Epithelial cell of prostate (primary cell): ENCODE results near the gene RBM17.
"Not testable (repeated sequence)": the region's sequence is repeated elsewhere in the genome, so short reads cannot be mapped to it uniquely, and the experiment has no call there.

Source experiments
- DNase-seq: peaks from one replicate; pipeline ENCODE4 v3.0.0-alpha.2; 2011; ENCODE audit warnings: low read depth, low spot score
- H3K27ac ChIP-seq: fragments of 450-650 bp; 2 replicates; pipeline ENCODE4 v1.5.1; 2017; ENCODE audit warnings: mild to moderate bottlenecking

RBM17 gene

GRCh38 chr10:6055929-6056328 lies 32.9 kb upstream of the RBM17 start:
- no peak overlapping the region for H3K27ac ChIP-seq
- no peak for DNase-seq

GRCh38 chr10:6056411-6057135 lies 32.3 kb upstream of the RBM17 start:
- no peak for DNase-seq
- no peak overlapping the region for H3K27ac ChIP-seq

- DNase-seq: no peak
- H3K27ac ChIP-seq: no peak overlapping the region
These were observed 30.0 kb upstream of the RBM17 start for GRCh38 chr10:6058682-6059475.

- no peak overlapping the region for H3K27ac ChIP-seq
- no peak for DNase-seq
These were observed 29.3 kb upstream of the RBM17 start for GRCh38 chr10:6059506-6059905.

- no peak overlapping the region for H3K27ac ChIP-seq
- DNase-seq: no peak
These were observed 27.8 kb upstream of the RBM17 start for GRCh38 chr10:6061056-6061455.

GRCh38 chr10:6062101-6062771 lies 26.6 kb upstream of the RBM17 start, which contains the start of gene IL2RA:
IL2RA (minus strand) TSS chr10:6062367; CDS start chr10:6062151, 216 bp downstream.
- H3K27ac ChIP-seq: no peak within 1 kb of the TSS
- no peak for DNase-seq

GRCh38 chr10:6064119-6064518 lies 24.7 kb upstream of the RBM17 start:
- H3K27ac ChIP-seq: no peak overlapping the region
- DNase-seq: no peak

GRCh38 chr10:6064726-6065125 lies 24.1 kb upstream of the RBM17 start:
- not testable (repeated sequence) for H3K27ac ChIP-seq, DNase-seq

- DNase-seq: no peak
- no peak overlapping the region for H3K27ac ChIP-seq
These were observed 23.4 kb upstream of the RBM17 start for GRCh38 chr10:6065406-6065805.

GRCh38 chr10:6065835-6066234 lies 23.0 kb upstream of the RBM17 start:
- DNase-seq: no peak
- no peak overlapping the region for H3K27ac ChIP-seq

GRCh38 chr10:6067457-6067856 lies 21.4 kb upstream of the RBM17 start:
- no peak for DNase-seq
- no peak overlapping the region for H3K27ac ChIP-seq

GRCh38 chr10:6068006-6068405 lies 20.8 kb upstream of the RBM17 start:
- no peak for DNase-seq
- no peak overlapping the region for H3K27ac ChIP-seq

- no peak overlapping the region for H3K27ac ChIP-seq
- DNase-seq: no peak
These were observed 20.4 kb upstream of the RBM17 start for GRCh38 chr10:6068422-6068821.

GRCh38 chr10:6069081-6069931 lies 19.5 kb upstream of the RBM17 start:
- no peak overlapping the region for H3K27ac ChIP-seq

GRCh38 chr10:6070660-6071059 lies 18.2 kb upstream of the RBM17 start:
- DNase-seq: no peak

More at GRCh38 chr10:6069081-6069931, 19.5 kb upstream of the RBM17 start:
- no peak for DNase-seq

GRCh38 chr10:6071181-6072175 lies 17.4 kb upstream of the RBM17 start:
- no peak overlapping the region for H3K27ac ChIP-seq
- DNase-seq: no peak

More at GRCh38 chr10:6070660-6071059, 18.2 kb upstream of the RBM17 start:
- no peak overlapping the region for H3K27ac ChIP-seq

GRCh38 chr10:6072215-6072934 lies 16.5 kb upstream of the RBM17 start:
- no peak for DNase-seq
- no peak overlapping the region for H3K27ac ChIP-seq
